GM10248 (cell line): ENCODE results near the gene LAMTOR3.

Experiments used
- CTCF ChIA-PET: fragments of 300-600 bp; sonication (Branson Sonifier 250); formaldehyde crosslinking; extraction: SDS; loops from one replicate; lab custom pipeline; 2021; ENCODE audit warnings: antibody characterized with exemption; lab: Yijun Ruan, JAX
- POLR2A ChIA-PET: fragments of 350-650 bp; sonication (Branson Sonifier 250); formaldehyde crosslinking; extraction: SDS; loops from one replicate; lab custom pipeline; 2020; ENCODE audit warnings: antibody characterized with exemption; lab: Yijun Ruan, JAX
- DNase-seq: peaks from one replicate; pipeline ENCODE4 v3.0.0; 2012; ENCODE audit errors: extremely low spot score
- CTCF ChIP-seq: IDR thresholded peaks from 2 replicates; pipeline ENCODE4 v1.5.1; 2012; ENCODE audit warnings: mild to moderate bottlenecking, low read depth; ENCODE audit errors: extremely low read depth, missing control alignments, control extremely low read depth

The LAMTOR3 gene

GRCh38 chr4:99876946-99877345 lies 17.3 kb downstream of the LAMTOR3 start:
- ChIA-PET CTCF (no interaction called here), POLR2A (no interaction called here)
- no peak for TF ChIP-seq CTCF
- DNase-seq, result no peak

- TF ChIP-seq CTCF, result no peak
- no peak for DNase-seq
- CTCF ChIA-PET, result interaction anchor here (0.8 to 1.4 kb wide), 2 partner anchors 63 to 73 kb away, joined by 3 to 7 read pairs; no protein-coding TSS in a partner anchor
- POLR2A ChIA-PET, result no interaction called here
Measured at GRCh38 chr4:99875071-99875470, 19.2 kb downstream of the LAMTOR3 start.

- no peak for TF ChIP-seq CTCF
- ChIA-PET CTCF (interaction anchor here (1.0 kb wide), 1 partner anchor 36 kb away, joined by 3 read pairs; no protein-coding TSS in a partner anchor), POLR2A (no interaction called here)
- no peak for DNase-seq
Measured at GRCh38 chr4:99872570-99872969, 21.7 kb downstream of the LAMTOR3 start.

GRCh38 chr4:99868126-99868596 lies 26.1 kb downstream of the LAMTOR3 start:
- DNase-seq, result no peak
- CTCF ChIA-PET, result interaction anchor here (0.7 to 1.4 kb wide), 2 partner anchors 9 to 11 kb away, joined by 3 read pairs; no protein-coding TSS in a partner anchor
- TF ChIP-seq CTCF, result no peak
- POLR2A ChIA-PET, result no interaction called here

- CTCF ChIA-PET, result interaction anchor here (2.1 kb wide), 1 partner anchor 52 kb away, joined by 7 read pairs; no protein-coding TSS in a partner anchor
- no peak for DNase-seq
- POLR2A ChIA-PET, result no interaction called here
- no peak for TF ChIP-seq CTCF
Measured at GRCh38 chr4:99863804-99864203, 30.4 kb downstream of the LAMTOR3 start.

- POLR2A ChIA-PET, result no interaction called here
- TF ChIP-seq CTCF, result no peak
- DNase-seq, result no peak
- CTCF ChIA-PET, result interaction anchor here (1.5 kb wide), 3 partner anchors 10 to 50 kb away, joined by 3 to 5 read pairs (median 3); no protein-coding TSS in a partner anchor
Measured at GRCh38 chr4:99861120-99861905, 32.9 kb downstream of the LAMTOR3 start.
